ENCODE measurements around the gene NRSN2.

- TF ChIP-seq POLR2AphosphoS5 (IDR thresholded peaks at IDR 0.05; ENCODE audit: borderline replicate concordance, low read depth, low read length): no peak
- no peak for TF ChIP-seq EZH2 (IDR thresholded peaks at IDR 0.05)
- no peak for TF ChIP-seq FOXP2 (optimal IDR thresholded peaks at IDR 0.05; ENCODE audit: control extremely low read depth, extremely low read length, insufficient read depth)
Measured at GRCh38 chr20:387520-387919, 40.6 kb downstream of the NRSN2 start.
